ENCODE measurements around the gene BCO1.

GRCh38 chr16:81232740-81233367 lies 5.6 kb upstream of the BCO1 start:
- TF ChIP-seq POLR2A (IDR thresholded peaks at IDR 0.05; ENCODE audit: low read depth, low read length) (no peak), POLR2AphosphoS5 (IDR thresholded peaks at IDR 0.05; ENCODE audit: low read depth, low read length) (no peak)

All from GM12892 (cell line).